OCI-LY7 (cell line): Measurements from ENCODE around the gene EVX2.

ENCODE experiments used
- EZH2phosphoT487 ChIP-seq: fragments of 200-600 bp; sonication (generic); IDR thresholded peaks from 2 replicates; pipeline ENCODE4 v1.6.1; 2018; ENCODE audit warnings: low read depth, borderline replicate concordance, mild to moderate bottlenecking, mixed run types, antibody characterized with exemption, low read length, moderate library complexity, mixed read lengths
- TF ChIP-seq, protein P1 (sequence below): fragments of 200-600 bp; sonication (generic); conservative IDR thresholded peaks from 2 replicates; pipeline ENCODE4 v1.5.1; 2014; ENCODE audit warnings: mild to moderate bottlenecking, antibody characterized with exemption, low read length, moderate library complexity, mixed read lengths

DNA sequence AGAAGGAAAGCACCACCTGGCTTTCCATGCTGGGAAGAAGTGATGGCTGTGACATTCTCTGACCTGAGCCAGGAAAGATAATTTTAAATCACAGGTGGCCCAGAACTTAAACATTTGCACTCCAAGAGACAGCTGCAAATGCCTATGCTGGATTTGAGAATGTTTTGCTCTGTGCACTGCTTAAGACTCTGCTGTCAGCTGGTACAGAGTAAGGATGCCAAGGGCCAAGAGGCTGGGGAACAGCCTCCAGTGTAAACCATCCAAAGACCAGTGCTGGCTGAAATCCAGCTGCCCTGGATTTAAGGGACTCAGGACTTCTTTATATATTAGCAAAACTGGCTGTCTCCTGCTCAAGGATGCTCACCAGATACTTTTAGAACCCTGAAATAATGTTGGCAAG is 49.6 kb upstream of the EVX2 start:
- TF ChIP-seq, protein P1, sequence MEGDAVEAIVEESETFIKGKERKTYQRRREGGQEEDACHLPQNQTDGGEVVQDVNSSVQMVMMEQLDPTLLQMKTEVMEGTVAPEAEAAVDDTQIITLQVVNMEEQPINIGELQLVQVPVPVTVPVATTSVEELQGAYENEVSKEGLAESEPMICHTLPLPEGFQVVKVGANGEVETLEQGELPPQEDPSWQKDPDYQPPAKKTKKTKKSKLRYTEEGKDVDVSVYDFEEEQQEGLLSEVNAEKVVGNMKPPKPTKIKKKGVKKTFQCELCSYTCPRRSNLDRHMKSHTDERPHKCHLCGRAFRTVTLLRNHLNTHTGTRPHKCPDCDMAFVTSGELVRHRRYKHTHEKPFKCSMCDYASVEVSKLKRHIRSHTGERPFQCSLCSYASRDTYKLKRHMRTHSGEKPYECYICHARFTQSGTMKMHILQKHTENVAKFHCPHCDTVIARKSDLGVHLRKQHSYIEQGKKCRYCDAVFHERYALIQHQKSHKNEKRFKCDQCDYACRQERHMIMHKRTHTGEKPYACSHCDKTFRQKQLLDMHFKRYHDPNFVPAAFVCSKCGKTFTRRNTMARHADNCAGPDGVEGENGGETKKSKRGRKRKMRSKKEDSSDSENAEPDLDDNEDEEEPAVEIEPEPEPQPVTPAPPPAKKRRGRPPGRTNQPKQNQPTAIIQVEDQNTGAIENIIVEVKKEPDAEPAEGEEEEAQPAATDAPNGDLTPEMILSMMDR = no peak
- TF ChIP-seq EZH2phosphoT487 = no peak
